Measurements from ENCODE around the gene ZNF76. TPM values are rescaled to one million over a fixed set of nuclear protein-coding genes. Genes with fewer than 3 reads are reported as not detected.

Gene ZNF76
- total and polyA plus RNA-seq, 10 of the 15 experiments (the other 5 are each of a cell fraction or from before 2014, with no cell fraction given): 2.8 to 41.0 (median 24.8) TPM

DNA sequence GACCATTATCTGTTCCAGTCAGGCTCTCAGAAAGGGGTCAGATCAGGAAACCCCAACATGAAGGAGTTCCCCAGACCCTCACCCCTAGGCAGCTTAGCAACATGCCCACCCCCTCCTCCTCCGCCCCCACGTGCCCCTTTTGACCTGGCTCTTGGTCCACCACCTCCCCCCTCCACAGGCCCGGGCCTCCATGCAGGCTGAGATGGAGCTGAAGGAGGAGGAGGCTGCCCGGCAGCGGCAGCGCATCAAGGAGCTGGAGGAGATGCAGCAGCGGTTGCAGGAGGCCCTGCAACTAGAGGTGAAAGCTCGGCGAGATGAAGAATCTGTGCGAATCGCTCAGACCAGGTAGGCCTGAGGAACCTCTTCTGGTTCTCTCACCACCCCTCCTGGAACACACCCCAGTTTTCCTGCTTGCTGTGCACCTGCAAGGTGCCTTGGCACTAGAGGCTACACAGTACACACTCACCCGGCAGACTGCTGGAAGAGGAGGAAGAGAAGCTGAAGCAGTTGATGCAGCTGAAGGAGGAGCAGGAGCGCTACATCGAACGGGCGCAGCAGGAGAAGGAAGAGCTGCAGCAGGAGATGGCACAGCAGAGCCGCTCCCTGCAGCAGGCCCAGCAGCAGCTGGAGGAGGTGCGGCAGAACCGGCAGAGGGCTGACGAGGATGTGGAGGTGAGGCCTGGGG, 60.0 kb downstream of the ZNF76 start:
- no peak overlapping the region for H3K27ac ChIP-seq (ENCODE audit: control insufficient read depth, insufficient read depth)
- H3K27me3 ChIP-seq (replicated peaks in 1 of 2; ENCODE audit: control insufficient read depth in 2 of 2, insufficient read depth in 2 of 2, low read length in 1 of 2): no peaks in the 10 kb centered on the region
- ChIA-PET POLR2A (no interaction called here), RAD21 (ENCODE audit: unreplicated experiment) (no interaction called here), SMC1A (ENCODE audit: uncharacterized antibody, unreplicated experiment) (interaction anchor here (1.5 kb wide), 1 partner anchor 8 kb away, joined by 3 read pairs; no protein-coding TSS in a partner anchor), CTCF (interaction anchor here (0.5 to 12.0 kb wide), 2 partner anchors 21 to 23 kb away, joined by 3 to 217 read pairs; partner anchors contain the start of gene DEF6)
- no peak overlapping the region for H3K9ac ChIP-seq (ENCODE audit: control insufficient read depth, insufficient read depth, low read length)
- H2AFZ ChIP-seq (ENCODE audit: control insufficient read depth, low read depth, low read length): no peak overlapping the region
- FAIRE-seq (no peak), ATAC-seq (no peak), DNase-seq (ENCODE audit: low read depth, low spot score) (no peak)
- intact Hi-C loops (cut with micrococcal nuclease; ENCODE audit: unreplicated experiment): no loop called here
- H3K4me2 ChIP-seq (ENCODE audit: control insufficient read depth, insufficient read depth): no peak overlapping the region
- peaks cover 14 to 22% of the 10 kb centered on the region in 2 experiments for H3K36me3 ChIP-seq (ENCODE audit: control insufficient read depth in 2 of 2, insufficient read depth in 2 of 2, low read length in 1 of 2)
- no peaks in the 10 kb centered on the region for H3K9me3 ChIP-seq (replicated peaks; ENCODE audit: control insufficient read depth, insufficient read depth, low read length)
- no peaks in the 10 kb centered on the region for H3K4me1 ChIP-seq (ENCODE audit: control insufficient read depth, insufficient read depth, low read length)
- H3K79me2 ChIP-seq (ENCODE audit: control insufficient read depth, insufficient read depth, low read length): no peaks in the 10 kb centered on the region
- H4K20me1 ChIP-seq (ENCODE audit: control insufficient read depth, insufficient read depth): no peaks in the 10 kb centered on the region
- no TSS peak for BruUV-seq (replicated peaks)
- no peak for TF ChIP-seq FOXM1 (IDR thresholded peaks at IDR 0.05; ENCODE audit: low read depth, low read length)
- 0 out of 2 replicates have a peak, but pooled peaks have one; percentile 8 for TF ChIP-seq POLR2A (IDR thresholded peaks at IDR 0.05; ENCODE audit: low read depth, low read length)
- 98% methylated on average over 19 of the region's 20 CpGs for WGBS (ENCODE audit: insufficient coverage, insufficient replicate concordance, low lambda C conversion rate, missing lambda C conversion rate)
- no peak overlapping the region for H3K4me3 ChIP-seq
- in situ Hi-C loops (cut with MboI): no loop called here

DNA sequence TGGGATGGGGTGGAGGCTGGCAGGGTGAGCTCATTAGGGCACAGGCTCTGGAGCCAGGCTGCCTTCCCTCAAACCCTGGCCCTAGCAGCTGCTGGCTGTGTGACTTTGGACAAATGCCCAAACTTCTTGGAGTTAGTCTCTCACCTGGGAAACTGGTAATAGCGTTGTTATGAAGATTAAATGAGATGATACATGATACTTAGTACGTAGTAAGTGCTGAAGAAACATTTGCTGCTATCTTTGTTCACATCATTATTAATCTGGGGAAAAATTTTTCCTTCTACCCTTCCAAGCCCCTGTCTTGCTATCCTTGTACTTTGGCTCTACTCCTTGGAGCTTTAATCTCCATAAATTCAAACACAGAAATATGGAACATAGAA, 60.5 kb downstream of the ZNF76 start:
- CTCF ChIA-PET: interaction anchor here (0.5 to 12.0 kb wide), 2 partner anchors 22 kb away, joined by 3 to 217 read pairs; partner anchors contain the start of gene DEF6
- TF ChIP-seq NFIC (IDR thresholded peaks at IDR 0.05; ENCODE audit: low read depth, low read length): no peak
- TF ChIP-seq FOS (IDR thresholded peaks at IDR 0.05; ENCODE audit: borderline replicate concordance, extremely low read depth, insufficient read length): no peak
- TF ChIP-seq, protein P1, sequence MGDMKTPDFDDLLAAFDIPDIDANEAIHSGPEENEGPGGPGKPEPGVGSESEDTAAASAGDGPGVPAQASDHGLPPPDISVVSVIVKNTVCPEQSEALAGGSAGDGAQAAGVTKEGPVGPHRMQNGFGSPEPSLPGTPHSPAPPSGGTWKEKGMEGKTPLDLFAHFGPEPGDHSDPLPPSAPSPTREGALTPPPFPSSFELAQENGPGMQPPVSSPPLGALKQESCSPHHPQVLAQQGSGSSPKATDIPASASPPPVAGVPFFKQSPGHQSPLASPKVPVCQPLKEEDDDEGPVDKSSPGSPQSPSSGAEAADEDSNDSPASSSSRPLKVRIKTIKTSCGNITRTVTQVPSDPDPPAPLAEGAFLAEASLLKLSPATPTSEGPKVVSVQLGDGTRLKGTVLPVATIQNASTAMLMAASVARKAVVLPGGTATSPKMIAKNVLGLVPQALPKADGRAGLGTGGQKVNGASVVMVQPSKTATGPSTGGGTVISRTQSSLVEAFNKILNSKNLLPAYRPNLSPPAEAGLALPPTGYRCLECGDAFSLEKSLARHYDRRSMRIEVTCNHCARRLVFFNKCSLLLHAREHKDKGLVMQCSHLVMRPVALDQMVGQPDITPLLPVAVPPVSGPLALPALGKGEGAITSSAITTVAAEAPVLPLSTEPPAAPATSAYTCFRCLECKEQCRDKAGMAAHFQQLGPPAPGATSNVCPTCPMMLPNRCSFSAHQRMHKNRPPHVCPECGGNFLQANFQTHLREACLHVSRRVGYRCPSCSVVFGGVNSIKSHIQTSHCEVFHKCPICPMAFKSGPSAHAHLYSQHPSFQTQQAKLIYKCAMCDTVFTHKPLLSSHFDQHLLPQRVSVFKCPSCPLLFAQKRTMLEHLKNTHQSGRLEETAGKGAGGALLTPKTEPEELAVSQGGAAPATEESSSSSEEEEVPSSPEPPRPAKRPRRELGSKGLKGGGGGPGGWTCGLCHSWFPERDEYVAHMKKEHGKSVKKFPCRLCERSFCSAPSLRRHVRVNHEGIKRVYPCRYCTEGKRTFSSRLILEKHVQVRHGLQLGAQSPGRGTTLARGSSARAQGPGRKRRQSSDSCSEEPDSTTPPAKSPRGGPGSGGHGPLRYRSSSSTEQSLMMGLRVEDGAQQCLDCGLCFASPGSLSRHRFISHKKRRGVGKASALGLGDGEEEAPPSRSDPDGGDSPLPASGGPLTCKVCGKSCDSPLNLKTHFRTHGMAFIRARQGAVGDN (IDR thresholded peaks at IDR 0.05): no peak
- TF ChIP-seq KAT2A (conservative IDR thresholded peaks at IDR 0.05; ENCODE audit: control insufficient read depth, low read depth, low read length): no peak
- TF ChIP-seq, protein P2, sequence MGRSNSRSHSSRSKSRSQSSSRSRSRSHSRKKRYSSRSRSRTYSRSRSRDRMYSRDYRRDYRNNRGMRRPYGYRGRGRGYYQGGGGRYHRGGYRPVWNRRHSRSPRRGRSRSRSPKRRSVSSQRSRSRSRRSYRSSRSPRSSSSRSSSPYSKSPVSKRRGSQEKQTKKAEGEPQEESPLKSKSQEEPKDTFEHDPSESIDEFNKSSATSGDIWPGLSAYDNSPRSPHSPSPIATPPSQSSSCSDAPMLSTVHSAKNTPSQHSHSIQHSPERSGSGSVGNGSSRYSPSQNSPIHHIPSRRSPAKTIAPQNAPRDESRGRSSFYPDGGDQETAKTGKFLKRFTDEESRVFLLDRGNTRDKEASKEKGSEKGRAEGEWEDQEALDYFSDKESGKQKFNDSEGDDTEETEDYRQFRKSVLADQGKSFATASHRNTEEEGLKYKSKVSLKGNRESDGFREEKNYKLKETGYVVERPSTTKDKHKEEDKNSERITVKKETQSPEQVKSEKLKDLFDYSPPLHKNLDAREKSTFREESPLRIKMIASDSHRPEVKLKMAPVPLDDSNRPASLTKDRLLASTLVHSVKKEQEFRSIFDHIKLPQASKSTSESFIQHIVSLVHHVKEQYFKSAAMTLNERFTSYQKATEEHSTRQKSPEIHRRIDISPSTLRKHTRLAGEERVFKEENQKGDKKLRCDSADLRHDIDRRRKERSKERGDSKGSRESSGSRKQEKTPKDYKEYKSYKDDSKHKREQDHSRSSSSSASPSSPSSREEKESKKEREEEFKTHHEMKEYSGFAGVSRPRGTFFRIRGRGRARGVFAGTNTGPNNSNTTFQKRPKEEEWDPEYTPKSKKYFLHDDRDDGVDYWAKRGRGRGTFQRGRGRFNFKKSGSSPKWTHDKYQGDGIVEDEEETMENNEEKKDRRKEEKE (IDR thresholded peaks at IDR 0.05): no peak
- TF ChIP-seq BCL11A (IDR thresholded peaks at IDR 0.05; ENCODE audit: low read depth, low read length): no peak
- TF ChIP-seq CREB1 (IDR thresholded peaks at IDR 0.05; ENCODE audit: low read depth): no peak
- TF ChIP-seq BMI1 (IDR thresholded peaks at IDR 0.05; ENCODE audit: borderline replicate concordance): no peak
- TF ChIP-seq JUNB (IDR thresholded peaks at IDR 0.05): no peak

More for the DNA sequence above, 60.5 kb downstream of the ZNF76 start:
- H4K20me1 ChIP-seq (ENCODE audit: control insufficient read depth, insufficient read depth): no peaks in the 10 kb centered on the region
- no peak overlapping the region for H3K4me3 ChIP-seq
- H3K4me2 ChIP-seq (ENCODE audit: control insufficient read depth, insufficient read depth): no peak overlapping the region
- ChIA-PET RAD21 (ENCODE audit: unreplicated experiment) (no interaction called here), POLR2A (no interaction called here), SMC1A (ENCODE audit: uncharacterized antibody, unreplicated experiment) (no interaction called here)
- no peak for ATAC-seq
- BruUV-seq (replicated peaks): no TSS peak
- FAIRE-seq: no peak
- no peaks in the 10 kb centered on the region for H3K79me2 ChIP-seq (ENCODE audit: control insufficient read depth, insufficient read depth, low read length)
- H3K36me3 ChIP-seq (ENCODE audit: control insufficient read depth in 2 of 2, insufficient read depth in 2 of 2, low read length in 1 of 2): peaks cover 14 to 22% of the 10 kb centered on the region in 2 experiments
- in situ Hi-C loops (cut with MboI) (no loop called here), intact Hi-C loops (cut with micrococcal nuclease; ENCODE audit: unreplicated experiment) (no loop called here)
- H2AFZ ChIP-seq (ENCODE audit: control insufficient read depth, low read depth, low read length): no peak overlapping the region
- no peak for DNase-seq (ENCODE audit: low read depth, low spot score)
- H3K9me3 ChIP-seq (replicated peaks; ENCODE audit: control insufficient read depth, insufficient read depth, low read length): no peaks in the 10 kb centered on the region
- H3K4me1 ChIP-seq (ENCODE audit: control insufficient read depth, insufficient read depth, low read length): no peaks in the 10 kb centered on the region
- no peak overlapping the region for H3K9ac ChIP-seq (ENCODE audit: control insufficient read depth, insufficient read depth, low read length)
- H3K27ac ChIP-seq (ENCODE audit: control insufficient read depth, insufficient read depth): no peak overlapping the region
- no peaks in the 10 kb centered on the region for H3K27me3 ChIP-seq (replicated peaks in 1 of 2; ENCODE audit: control insufficient read depth in 2 of 2, insufficient read depth in 2 of 2, low read length in 1 of 2)
- 98% methylated on average over 2 of the region's 2 CpGs for WGBS (ENCODE audit: insufficient coverage, insufficient replicate concordance, low lambda C conversion rate, missing lambda C conversion rate)

Data from GM12878 (cell line).